Breast epithelium (tissue), 3 donors: ENCODE data around the gene PEX5L.

Source experiments
- CTCF ChIP-seq, 3 donors: fragments of 450-650 bp; IDR thresholded peaks; one replicate each; pipeline ENCODE4 v1.5.1; 2016 to 2017; ENCODE audit warnings: antibody characterized with exemption in 3 of 3, mild to moderate bottlenecking in 3 of 3, moderate library complexity in 3 of 3
- POLR2A ChIP-seq: fragments of 450-650 bp; IDR thresholded peaks from one replicate; pipeline ENCODE4 v1.6.1; 2016; ENCODE audit warnings: antibody characterized with exemption, mild to moderate bottlenecking, moderate library complexity

GRCh38 chr3:179822296-179822695 is 214.4 kb downstream of the PEX5L start:
- TF ChIP-seq CTCF (IDR thresholded peaks at IDR 0.05), result no peak
- TF ChIP-seq POLR2A, result no peak
